Body of pancreas (tissue), 4 donors: ENCODE results near the gene ATP11C.

Experiments
- POLR2A ChIP-seq, 3 donors: fragments of 450-650 bp; IDR thresholded peaks; one replicate each; pipeline ENCODE4 v1.6.1; 2016; ENCODE audit warnings: antibody characterized with exemption in 3 of 3, mild to moderate bottlenecking in 2 of 3
- TF ChIP-seq, protein P1 (sequence below), 7 experiments: fragments of 450-650 bp in 4 of 7; fragments of 200-600 bp in 3 of 7; sonication (generic) in 3 of 7; IDR thresholded peaks; one replicate each; pipeline ENCODE4 v1.5.1; 2016 to 2019; ENCODE audit warnings: antibody characterized with exemption in 7 of 7

DNA sequence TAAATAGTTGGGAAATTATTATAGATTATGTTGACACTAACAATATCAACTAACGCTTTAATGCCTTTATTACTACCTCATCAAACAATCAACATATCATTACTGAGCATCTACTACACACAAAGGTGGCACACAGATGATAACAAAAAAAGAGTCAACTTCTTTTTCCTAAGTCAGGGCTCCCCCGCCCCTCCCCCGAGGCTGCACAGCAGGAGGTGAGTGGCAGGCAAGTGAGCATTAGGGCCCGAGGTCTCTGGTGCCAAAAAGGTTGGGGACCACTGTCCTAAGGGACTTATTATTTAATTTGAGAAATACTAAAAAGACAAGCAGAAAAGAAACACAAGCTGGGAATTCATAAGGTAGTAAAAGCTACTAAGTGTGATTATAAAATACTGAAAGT is 174.6 kb downstream of the ATP11C start:
- TF ChIP-seq, protein P1, sequence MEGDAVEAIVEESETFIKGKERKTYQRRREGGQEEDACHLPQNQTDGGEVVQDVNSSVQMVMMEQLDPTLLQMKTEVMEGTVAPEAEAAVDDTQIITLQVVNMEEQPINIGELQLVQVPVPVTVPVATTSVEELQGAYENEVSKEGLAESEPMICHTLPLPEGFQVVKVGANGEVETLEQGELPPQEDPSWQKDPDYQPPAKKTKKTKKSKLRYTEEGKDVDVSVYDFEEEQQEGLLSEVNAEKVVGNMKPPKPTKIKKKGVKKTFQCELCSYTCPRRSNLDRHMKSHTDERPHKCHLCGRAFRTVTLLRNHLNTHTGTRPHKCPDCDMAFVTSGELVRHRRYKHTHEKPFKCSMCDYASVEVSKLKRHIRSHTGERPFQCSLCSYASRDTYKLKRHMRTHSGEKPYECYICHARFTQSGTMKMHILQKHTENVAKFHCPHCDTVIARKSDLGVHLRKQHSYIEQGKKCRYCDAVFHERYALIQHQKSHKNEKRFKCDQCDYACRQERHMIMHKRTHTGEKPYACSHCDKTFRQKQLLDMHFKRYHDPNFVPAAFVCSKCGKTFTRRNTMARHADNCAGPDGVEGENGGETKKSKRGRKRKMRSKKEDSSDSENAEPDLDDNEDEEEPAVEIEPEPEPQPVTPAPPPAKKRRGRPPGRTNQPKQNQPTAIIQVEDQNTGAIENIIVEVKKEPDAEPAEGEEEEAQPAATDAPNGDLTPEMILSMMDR (IDR thresholded peaks at IDR 0.05): no peak
- no peak for TF ChIP-seq POLR2A (IDR thresholded peaks at IDR 0.05)
